ENCODE results near the gene ALG6.

The ALG6 gene

DNA sequence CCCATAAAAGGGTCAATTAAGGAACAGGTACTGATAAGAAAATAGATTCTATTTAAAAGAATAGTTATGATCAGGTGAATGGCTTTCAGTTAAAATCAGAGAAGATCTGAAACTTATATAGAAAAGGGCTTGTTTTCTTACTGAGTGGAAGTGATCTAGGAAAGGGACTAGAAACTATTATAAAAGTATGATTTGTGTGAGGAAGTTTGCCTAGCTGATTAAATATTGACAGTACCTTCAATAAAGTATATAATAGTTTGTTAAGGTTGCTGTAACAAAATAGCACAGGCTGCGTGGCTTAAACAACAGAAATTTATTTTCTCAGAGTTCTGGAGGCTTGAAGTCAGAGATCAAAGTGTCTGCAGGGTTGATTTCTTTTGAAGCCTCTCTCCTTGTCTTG lies 5.4 kb upstream of the ALG6 start:
- Histone ChIP-seq H2AFZ (ENCODE audit: low read depth, low read length) (no peak overlapping the region), H3K14ac (ENCODE audit: low read length in 2 of 2) (no peak overlapping the region), H3K4ac (ENCODE audit: low read depth in 1 of 2, low read length in 2 of 2) (no peak overlapping the region), H3K4me3 (ENCODE audit: insufficient read depth in 1 of 2, low read depth in 1 of 2, low read length in 2 of 2) (no peak overlapping the region), H3K18ac (ENCODE audit: low read depth in 1 of 2, low read length in 2 of 2) (no peak overlapping the region), H2BK12ac (ENCODE audit: low read length in 2 of 2) (no peak overlapping the region), H2BK5ac (ENCODE audit: low read depth, low read length, poor library complexity, severe bottlenecking) (no peak overlapping the region), H4K91ac (ENCODE audit: low read length) (no peak overlapping the region), H3K9me3 (ENCODE audit: control insufficient read depth, low read length) (no peaks in the 10 kb centered on the region), H2AK5ac (ENCODE audit: low read length, severe bottlenecking) (no peak overlapping the region), H4K8ac (ENCODE audit: low read length) (no peak overlapping the region), H3K27me3 (ENCODE audit: control insufficient read depth in 1 of 2, insufficient read depth in 1 of 2, low read length in 2 of 2) (peaks cover 0 to 9% of the 10 kb centered on the region in 2 experiments), H2BK15ac (ENCODE audit: low read depth, poor library complexity, severe bottlenecking) (no peak overlapping the region), H3K79me1 (replicated peaks; ENCODE audit: low read length, poor library complexity, severe bottlenecking) (no peaks in the 10 kb centered on the region), H3K9ac (ENCODE audit: low read length) (no peak overlapping the region), H3K23ac (ENCODE audit: low read length in 2 of 2) (no peak overlapping the region), H3K27ac (ENCODE audit: low read length, poor library complexity, severe bottlenecking) (no peak overlapping the region), H2BK120ac (ENCODE audit: low read depth, low read length) (no peak overlapping the region), H3K36me3 (ENCODE audit: control insufficient read depth in 1 of 2, insufficient read depth in 2 of 2, low read depth in 1 of 2, low read length in 2 of 2) (no peaks in the 10 kb centered on the region), H3K4me1 (ENCODE audit: control insufficient read depth, insufficient read depth, low read depth, low read length) (peaks cover 3% of the 10 kb centered on the region), H3K4me2 (ENCODE audit: low read length, poor library complexity, severe bottlenecking) (no peak overlapping the region)
- no peak for DNase-seq
- 85% methylated on average over 1 of the region's 1 CpG for WGBS

DNA sequence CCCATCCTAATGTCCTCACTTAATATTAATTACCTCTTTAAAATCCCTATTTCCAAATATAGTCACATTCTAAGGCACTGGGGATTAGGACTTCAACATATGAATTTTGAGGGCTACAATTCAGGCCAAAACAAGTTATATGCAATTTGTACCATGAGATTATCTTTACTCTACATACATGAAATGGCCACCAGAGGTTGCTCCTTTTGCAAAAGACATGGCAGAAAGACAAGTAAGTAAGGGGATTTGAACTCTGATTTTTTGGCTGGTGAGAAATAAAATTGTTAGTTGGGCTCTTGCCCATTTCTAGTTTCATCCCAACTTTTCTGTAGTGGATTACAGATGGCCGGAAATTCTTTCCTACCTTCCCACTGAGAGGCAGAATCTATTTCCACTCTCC lies 4.8 kb upstream of the ALG6 start:
- H3K79me1 ChIP-seq (replicated peaks; ENCODE audit: low read length, poor library complexity, severe bottlenecking) = no peaks in the 10 kb centered on the region
- no peak overlapping the region for H2AK5ac ChIP-seq (ENCODE audit: low read length, severe bottlenecking)
- no peaks in the 10 kb centered on the region for H3K36me3 ChIP-seq (ENCODE audit: control insufficient read depth in 1 of 2, insufficient read depth in 2 of 2, low read depth in 1 of 2, low read length in 2 of 2)
- peaks cover 0 to 9% of the 10 kb centered on the region in 2 experiments for H3K27me3 ChIP-seq (ENCODE audit: control insufficient read depth in 1 of 2, insufficient read depth in 1 of 2, low read length in 2 of 2)
- H2BK5ac ChIP-seq (ENCODE audit: low read depth, low read length, poor library complexity, severe bottlenecking) = no peak overlapping the region
- no peak overlapping the region for H3K4ac ChIP-seq (ENCODE audit: low read depth in 1 of 2, low read length in 2 of 2)
- no peak overlapping the region for H3K14ac ChIP-seq (ENCODE audit: low read length in 2 of 2)
- no peak overlapping the region for H4K91ac ChIP-seq (ENCODE audit: low read length)
- H3K23ac ChIP-seq (ENCODE audit: low read length in 2 of 2) = no peak overlapping the region
- H2AFZ ChIP-seq (ENCODE audit: low read depth, low read length) = no peak overlapping the region
- no peak overlapping the region for H3K4me2 ChIP-seq (ENCODE audit: low read length, poor library complexity, severe bottlenecking)
- no peak overlapping the region for H2BK120ac ChIP-seq (ENCODE audit: low read depth, low read length)
- no peak for DNase-seq
- no peak overlapping the region for H3K4me3 ChIP-seq (ENCODE audit: insufficient read depth in 1 of 2, low read depth in 1 of 2, low read length in 2 of 2)
- H3K9ac ChIP-seq (ENCODE audit: low read length) = no peak overlapping the region
- no peak overlapping the region for H3K27ac ChIP-seq (ENCODE audit: low read length, poor library complexity, severe bottlenecking)
- H2BK12ac ChIP-seq (ENCODE audit: low read length in 2 of 2) = no peak overlapping the region
- no CpG with 5 or more reads among the region's 1 CpG for WGBS
- peaks cover 5% of the 10 kb centered on the region for H3K4me1 ChIP-seq (ENCODE audit: control insufficient read depth, insufficient read depth, low read depth, low read length)
- no peaks in the 10 kb centered on the region for H3K9me3 ChIP-seq (ENCODE audit: control insufficient read depth, low read length)
- H2BK15ac ChIP-seq (ENCODE audit: low read depth, poor library complexity, severe bottlenecking) = no peak overlapping the region
- no peak overlapping the region for H3K18ac ChIP-seq (ENCODE audit: low read depth in 1 of 2, low read length in 2 of 2)
- no peak overlapping the region for H4K8ac ChIP-seq (ENCODE audit: low read length)

DNA sequence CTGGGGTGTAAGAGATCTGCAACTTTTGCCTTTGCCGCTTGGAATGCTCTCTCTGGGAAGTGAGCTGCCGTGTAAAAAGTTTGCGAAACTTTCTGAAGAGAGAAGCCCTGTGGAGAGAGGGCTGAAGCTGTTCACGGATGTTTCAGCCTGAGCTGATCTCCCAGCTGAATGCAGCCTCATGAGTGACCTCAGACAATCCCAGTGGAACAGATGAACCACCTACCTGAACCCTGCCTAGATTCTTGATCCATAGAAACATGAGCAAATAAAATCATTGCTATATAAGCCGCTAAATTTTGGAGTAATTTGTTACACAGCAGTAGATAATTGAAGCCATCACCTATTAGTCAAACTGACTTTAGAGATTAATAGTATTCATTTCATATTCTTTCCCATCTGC lies 4.4 kb upstream of the ALG6 start:
- Histone ChIP-seq H2BK120ac (ENCODE audit: low read depth, low read length) (no peak overlapping the region), H2AFZ (ENCODE audit: low read depth, low read length) (no peak overlapping the region), H4K91ac (ENCODE audit: low read length) (no peak overlapping the region), H3K9ac (ENCODE audit: low read length) (no peak overlapping the region), H3K23ac (ENCODE audit: low read length in 2 of 2) (no peak overlapping the region), H2AK5ac (ENCODE audit: low read length, severe bottlenecking) (no peak overlapping the region), H3K4me2 (ENCODE audit: low read length, poor library complexity, severe bottlenecking) (no peak overlapping the region), H3K27ac (ENCODE audit: low read length, poor library complexity, severe bottlenecking) (no peak overlapping the region), H3K27me3 (ENCODE audit: control insufficient read depth in 1 of 2, insufficient read depth in 1 of 2, low read length in 2 of 2) (peaks cover 0 to 9% of the 10 kb centered on the region in 2 experiments), H2BK5ac (ENCODE audit: low read depth, low read length, poor library complexity, severe bottlenecking) (no peak overlapping the region), H3K18ac (ENCODE audit: low read depth in 1 of 2, low read length in 2 of 2) (no peak overlapping the region), H3K4me1 (ENCODE audit: control insufficient read depth, insufficient read depth, low read depth, low read length) (peaks cover 5% of the 10 kb centered on the region), H3K4ac (ENCODE audit: low read depth in 1 of 2, low read length in 2 of 2) (no peak overlapping the region), H3K36me3 (ENCODE audit: control insufficient read depth in 1 of 2, insufficient read depth in 2 of 2, low read depth in 1 of 2, low read length in 2 of 2) (no peaks in the 10 kb centered on the region), H4K8ac (ENCODE audit: low read length) (no peak overlapping the region), H2BK12ac (ENCODE audit: low read length in 2 of 2) (no peak overlapping the region), H3K9me3 (ENCODE audit: control insufficient read depth, low read length) (no peaks in the 10 kb centered on the region), H3K79me1 (replicated peaks; ENCODE audit: low read length, poor library complexity, severe bottlenecking) (no peaks in the 10 kb centered on the region), H2BK15ac (ENCODE audit: low read depth, poor library complexity, severe bottlenecking) (no peak overlapping the region), H3K4me3 (ENCODE audit: insufficient read depth in 1 of 2, low read depth in 1 of 2, low read length in 2 of 2) (no peak overlapping the region), H3K14ac (ENCODE audit: low read length in 2 of 2) (no peak overlapping the region)
- 75% methylated on average over 4 of the region's 5 CpGs for WGBS
- no peak for DNase-seq

DNA sequence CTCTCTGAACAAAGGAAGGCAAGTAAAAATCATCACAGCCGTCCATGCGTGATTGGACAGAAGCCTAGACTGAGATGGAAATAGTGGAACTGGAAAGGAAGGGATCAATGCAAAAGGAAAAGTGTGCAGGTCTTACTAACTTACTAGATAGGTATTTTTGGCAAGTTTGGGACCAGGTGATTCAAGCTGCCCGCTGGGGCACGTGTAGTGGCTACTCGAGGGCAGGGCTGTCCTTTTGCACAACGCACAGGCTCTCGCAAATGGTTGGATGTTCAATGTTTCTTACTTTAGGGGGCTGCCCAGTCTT lies 566 bp upstream of the ALG6 start:
- no peak overlapping the region for H2AK5ac ChIP-seq (ENCODE audit: low read length, severe bottlenecking)
- H3K9ac ChIP-seq (ENCODE audit: low read length) = peak overlapping the region; percentile 90
- no peaks in the 10 kb centered on the region for H3K27me3 ChIP-seq (ENCODE audit: control insufficient read depth in 1 of 2, insufficient read depth in 1 of 2, low read length in 2 of 2)
- no peak overlapping the region for H2BK12ac ChIP-seq (ENCODE audit: low read length in 2 of 2)
- H3K4me1 ChIP-seq (ENCODE audit: control insufficient read depth, insufficient read depth, low read depth, low read length) = peaks cover 5% of the 10 kb centered on the region
- DNase-seq = no peak
- peak overlapping the region; percentile 99 for H2BK15ac ChIP-seq (ENCODE audit: low read depth, poor library complexity, severe bottlenecking)
- H4K91ac ChIP-seq (ENCODE audit: low read length) = no peak overlapping the region
- H3K79me1 ChIP-seq (replicated peaks; ENCODE audit: low read length, poor library complexity, severe bottlenecking) = no peaks in the 10 kb centered on the region
- peak overlapping the region; percentile 87 for H2AFZ ChIP-seq (ENCODE audit: low read depth, low read length)
- no peak overlapping the region for H2BK120ac ChIP-seq (ENCODE audit: low read depth, low read length)
- H3K4me2 ChIP-seq (ENCODE audit: low read length, poor library complexity, severe bottlenecking) = peak overlapping the region; percentile 86
- no peak overlapping the region for H3K27ac ChIP-seq (ENCODE audit: low read length, poor library complexity, severe bottlenecking)
- H3K14ac ChIP-seq (ENCODE audit: low read length in 2 of 2) = no peak overlapping the region
- H3K4ac ChIP-seq (ENCODE audit: low read depth in 1 of 2, low read length in 2 of 2) = peak overlapping the region in 1 of 2 experiments; percentile 78
- H3K9me3 ChIP-seq (ENCODE audit: control insufficient read depth, low read length) = no peaks in the 10 kb centered on the region
- peak overlapping the region; percentile 95 for H4K8ac ChIP-seq (ENCODE audit: low read length)
- no peak overlapping the region for H2BK5ac ChIP-seq (ENCODE audit: low read depth, low read length, poor library complexity, severe bottlenecking)
- H3K23ac ChIP-seq (ENCODE audit: low read length in 2 of 2) = no peak overlapping the region
- H3K36me3 ChIP-seq (ENCODE audit: control insufficient read depth in 1 of 2, insufficient read depth in 2 of 2, low read depth in 1 of 2, low read length in 2 of 2) = peaks cover 0 to 7% of the 10 kb centered on the region in 2 experiments
- H3K4me3 ChIP-seq (ENCODE audit: insufficient read depth in 1 of 2, low read depth in 1 of 2, low read length in 2 of 2) = peak overlapping the region; percentile 86 to 99
- WGBS = 85% methylated on average over 7 of the region's 7 CpGs
- H3K18ac ChIP-seq (ENCODE audit: low read depth in 1 of 2, low read length in 2 of 2) = peak overlapping the region in 1 of 2 experiments; percentile 40

Measured in mesenchymal stem cell (in vitro differentiated cells and primary cell).